ENCODE results near the gene PTPRCAP.

DNA sequence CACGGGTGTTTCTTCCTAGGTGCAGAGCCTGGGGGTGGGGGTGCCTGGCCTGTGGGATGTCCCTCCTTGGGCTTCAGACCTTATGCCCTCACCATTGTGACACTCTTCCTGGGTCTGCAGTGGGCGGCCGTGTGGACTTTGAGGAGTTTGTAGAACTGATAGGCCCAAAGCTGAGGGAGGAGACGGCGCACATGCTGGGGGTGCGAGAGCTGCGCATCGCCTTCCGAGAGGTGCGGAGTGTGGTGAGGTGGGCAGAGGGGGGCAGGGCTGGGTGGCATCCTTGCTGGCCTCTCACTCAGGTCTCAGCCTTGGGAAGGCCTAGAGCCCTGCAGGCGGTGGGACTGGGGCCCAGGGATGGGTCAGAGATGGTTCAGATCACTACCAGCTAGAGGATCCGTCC is 20.0 kb upstream of the PTPRCAP start:
- no peak for TF ChIP-seq EZH2 (IDR thresholded peaks at IDR 0.05; ENCODE audit: borderline replicate concordance, insufficient read depth, low read depth, low read length, poor library complexity, severe bottlenecking)
- TF ChIP-seq, protein P1, sequence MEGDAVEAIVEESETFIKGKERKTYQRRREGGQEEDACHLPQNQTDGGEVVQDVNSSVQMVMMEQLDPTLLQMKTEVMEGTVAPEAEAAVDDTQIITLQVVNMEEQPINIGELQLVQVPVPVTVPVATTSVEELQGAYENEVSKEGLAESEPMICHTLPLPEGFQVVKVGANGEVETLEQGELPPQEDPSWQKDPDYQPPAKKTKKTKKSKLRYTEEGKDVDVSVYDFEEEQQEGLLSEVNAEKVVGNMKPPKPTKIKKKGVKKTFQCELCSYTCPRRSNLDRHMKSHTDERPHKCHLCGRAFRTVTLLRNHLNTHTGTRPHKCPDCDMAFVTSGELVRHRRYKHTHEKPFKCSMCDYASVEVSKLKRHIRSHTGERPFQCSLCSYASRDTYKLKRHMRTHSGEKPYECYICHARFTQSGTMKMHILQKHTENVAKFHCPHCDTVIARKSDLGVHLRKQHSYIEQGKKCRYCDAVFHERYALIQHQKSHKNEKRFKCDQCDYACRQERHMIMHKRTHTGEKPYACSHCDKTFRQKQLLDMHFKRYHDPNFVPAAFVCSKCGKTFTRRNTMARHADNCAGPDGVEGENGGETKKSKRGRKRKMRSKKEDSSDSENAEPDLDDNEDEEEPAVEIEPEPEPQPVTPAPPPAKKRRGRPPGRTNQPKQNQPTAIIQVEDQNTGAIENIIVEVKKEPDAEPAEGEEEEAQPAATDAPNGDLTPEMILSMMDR (IDR thresholded peaks at IDR 0.05), result no peak
